Panc1 (cell line): ENCODE data around the gene KRTAP5-2.

ENCODE experiments used
- CTCF ChIP-seq: fragments of 450-650 bp; IDR thresholded peaks from 2 replicates; pipeline ENCODE4 v1.5.1; 2017; ENCODE audit warnings: mild to moderate bottlenecking
- POLR2AphosphoS5 ChIP-seq: IDR thresholded peaks from 2 replicates; pipeline ENCODE4 v1.6.1; 2012; ENCODE audit warnings: mild to moderate bottlenecking, low read depth, low read length, moderate library complexity
- REST ChIP-seq, 2 experiments: IDR thresholded peaks; 2 replicates each; pipeline ENCODE4 v1.6.1; 2011 to 2012; ENCODE audit warnings: low read depth in 2 of 2, control low read depth in 1 of 2, low read length in 1 of 2, mild to moderate bottlenecking in 1 of 2, moderate library complexity in 1 of 2; ENCODE audit not compliant: insufficient read depth in 1 of 2

- TF ChIP-seq REST (IDR thresholded peaks at IDR 0.05; ENCODE audit: insufficient read depth in 1 of 2, low read depth in 2 of 2, low read length in 1 of 2) (no peak), POLR2AphosphoS5 (no peak), CTCF (no peak)
Measured at GRCh38 chr11:1560649-1561251, 37.3 kb downstream of the KRTAP5-2 start.
